ENCODE results near the gene CRYGA. TPM values are rescaled to one million over a fixed set of nuclear protein-coding genes. Genes with fewer than 3 reads are reported as not detected.

Gene CRYGA
- total RNA-seq, 1 experiment from 2014 or later = not detected

Other genes with a start within 250 kb of the CRYGA start
- 3.2 and 4.4 TPM in 2 replicates for gene PLEKHM3, start 138.1 kb downstream of the CRYGA start, total RNA-seq (2014; rRNA removed; shearing (Covaris generic))
- gene CRYGD, start 39.1 kb downstream of the CRYGA start, total RNA-seq (2014; rRNA removed; shearing (Covaris generic)) = not detected in 2 replicates
- gene CRYGC, start 33.8 kb downstream of the CRYGA start, total RNA-seq (2014; rRNA removed; shearing (Covaris generic)) = not detected in 2 replicates
- gene CRYGB, start 17.4 kb downstream of the CRYGA start, total RNA-seq (2014; rRNA removed; shearing (Covaris generic)) = not detected in 2 replicates
- 0.32 and 0.45 TPM in 2 replicates for gene C2orf80, start 26.4 kb upstream of the CRYGA start, total RNA-seq (2014; rRNA removed; shearing (Covaris generic))
- 432 and 474 TPM in 2 replicates for gene IDH1, start 91.5 kb upstream of the CRYGA start, total RNA-seq (2014; rRNA removed; shearing (Covaris generic))
- 50.9 and 52.0 TPM in 2 replicates for gene PIKFYVE, start 102.7 kb upstream of the CRYGA start, total RNA-seq (2014; rRNA removed; shearing (Covaris generic))
- 0.13 TPM in 1 of 2 replicates, not detected in the other for gene PTH2R, start 243.2 kb upstream of the CRYGA start, total RNA-seq (2014; rRNA removed; shearing (Covaris generic))

Measured in SK-MEL-5 (cell line).